OCI-LY3 (cell line): ENCODE measurements around the gene ZSCAN5B.
"Not testable (repeated sequence)": the region's sequence is repeated elsewhere in the genome, so short reads cannot be mapped to it uniquely, and the experiment has no call there.

Experiments
- H2AFZ ChIP-seq: fragments of 200-600, 300-600 bp; shearing (Covaris generic); 2 replicates; pipeline ENCODE4 v1.6.0; 2014; ENCODE audit warnings: antibody characterized with exemption, low read depth, low read length
- H3K27ac ChIP-seq: fragments of 200-600, 300-600 bp; sonication (generic); 2 replicates; pipeline ENCODE4 v1.5.1; 2014; ENCODE audit warnings: mild to moderate bottlenecking, low read length, moderate library complexity, mixed read lengths
- H3K27me3 ChIP-seq: fragments of 200-600, 300-600 bp; sonication (generic); 2 replicates; pipeline ENCODE4 v1.6.1; 2014; ENCODE audit warnings: low read depth, low read length, mixed read lengths
- H3K36me3 ChIP-seq: fragments of 200-600, 300-600 bp; sonication (generic); replicated peaks from 2 replicates; pipeline ENCODE3; 2014; ENCODE audit warnings: low read depth, low read length, mixed read lengths
- H3K4me1 ChIP-seq: fragments of 300-600, 200-600 bp; sonication (generic); 2 replicates; pipeline ENCODE4 v1.6.1; 2014; ENCODE audit warnings: low read length, mixed read lengths
- H3K4me2 ChIP-seq: fragments of 200-600, 300-600 bp; sonication (generic); 2 replicates; pipeline ENCODE4 v1.6.1; 2014; ENCODE audit warnings: low read length, mixed read lengths
- H3K4me3 ChIP-seq: fragments of 300-600, 200-600 bp; sonication (generic); 2 replicates; pipeline ENCODE4 v1.5.1; 2014; ENCODE audit warnings: antibody characterized with exemption, mild to moderate bottlenecking, low read length, moderate library complexity
- H3K79me2 ChIP-seq: fragments of 300-600, 200-600 bp; shearing (Covaris generic); 2 replicates; pipeline ENCODE4 v1.6.1; 2014; ENCODE audit warnings: mild to moderate bottlenecking, low read length, mixed read lengths
- H3K9ac ChIP-seq: fragments of 300-600, 200-600 bp; shearing (Covaris generic); 2 replicates; pipeline ENCODE4 v1.6.0; 2014; ENCODE audit warnings: mild to moderate bottlenecking, low read length, moderate library complexity
- H3K9me3 ChIP-seq: fragments of 200-600, 300-600 bp; shearing (Covaris generic); 2 replicates; pipeline ENCODE4 v1.6.1; 2014; ENCODE audit warnings: low read length, mixed read lengths; ENCODE audit not compliant: insufficient read depth
- H4K20me1 ChIP-seq: fragments of 200-600, 300-600 bp; sonication (generic); 2 replicates; pipeline ENCODE4 v1.6.1; 2016; ENCODE audit warnings: low read length, mixed read lengths; ENCODE audit not compliant: insufficient read depth
- CTCF ChIP-seq: fragments of 200-600, 300-600 bp; sonication (generic); IDR thresholded peaks from 2 replicates; pipeline ENCODE4 v1.5.1; 2014; ENCODE audit warnings: antibody characterized with exemption, low read length, low read depth
- EZH2phosphoT487 ChIP-seq: fragments of 200-600 bp; shearing (Covaris generic); IDR thresholded peaks from 2 replicates; pipeline ENCODE4 v1.6.1; 2018; ENCODE audit warnings: antibody characterized with exemption, mixed run types, low read depth

ZSCAN5B gene

GRCh38 chr19:56197646-56198045 lies at the start of gene ZSCAN5B:
TSS of gene ZSCAN5B (minus strand) at chr19:56197783. CDS start at chr19:56193052, 4,731 bp downstream.
- H3K27ac ChIP-seq, H3K9me3 ChIP-seq, H3K4me1 ChIP-seq, H2AFZ ChIP-seq, H3K36me3 ChIP-seq, H4K20me1 ChIP-seq, H3K4me3 ChIP-seq, H3K9ac ChIP-seq, H3K79me2 ChIP-seq, H3K4me2 ChIP-seq: not testable (repeated sequence)
- H3K27me3 ChIP-seq = peaks cover 11% of the 10 kb centered on the region

GRCh38 chr19:56245764-56246163 lies 48.2 kb upstream of the ZSCAN5B start:
- not testable (repeated sequence) for H3K9me3 ChIP-seq, H3K4me2 ChIP-seq, H3K9ac ChIP-seq, H3K27me3 ChIP-seq, H3K27ac ChIP-seq, H3K4me1 ChIP-seq, H3K4me3 ChIP-seq, H4K20me1 ChIP-seq, H2AFZ ChIP-seq, H3K36me3 ChIP-seq, H3K79me2 ChIP-seq

GRCh38 chr19:56245121-56245740 lies 47.6 kb upstream of the ZSCAN5B start:
- Histone ChIP-seq H3K27ac (no peak overlapping the region), H3K9ac (no peak overlapping the region)
- TF ChIP-seq EZH2phosphoT487 (no peak), CTCF (no peak)

GRCh38 chr19:56223481-56223880 lies 25.9 kb upstream of the ZSCAN5B start:
- Histone ChIP-seq H3K27ac (no peak overlapping the region), H3K9ac (no peak overlapping the region), H3K79me2 (no peaks in the 10 kb centered on the region), H2AFZ (no peak overlapping the region), H3K4me2 (no peak overlapping the region), H4K20me1 (no peaks in the 10 kb centered on the region), H3K9me3 (no peaks in the 10 kb centered on the region), H3K36me3 (no peaks in the 10 kb centered on the region), H3K4me3 (no peak overlapping the region), H3K27me3 (no peaks in the 10 kb centered on the region), H3K4me1 (no peaks in the 10 kb centered on the region)
- TF ChIP-seq EZH2phosphoT487 = no peak
- TF ChIP-seq CTCF = no peak

More at GRCh38 chr19:56245121-56245740, 47.6 kb upstream of the ZSCAN5B start:
- no peaks in the 10 kb centered on the region for H3K4me1 ChIP-seq
- H3K79me2 ChIP-seq = no peaks in the 10 kb centered on the region
- no peak overlapping the region for H3K4me2 ChIP-seq
- no peak overlapping the region for H2AFZ ChIP-seq
- no peaks in the 10 kb centered on the region for H3K36me3 ChIP-seq
- H3K4me3 ChIP-seq = no peak overlapping the region
- no peaks in the 10 kb centered on the region for H3K9me3 ChIP-seq
- no peaks in the 10 kb centered on the region for H3K27me3 ChIP-seq
- H4K20me1 ChIP-seq = no peaks in the 10 kb centered on the region

- Histone ChIP-seq H3K4me1 (no peaks in the 10 kb centered on the region), H3K27ac (no peak overlapping the region), H3K9ac (no peak overlapping the region), H3K9me3 (no peaks in the 10 kb centered on the region), H2AFZ (no peak overlapping the region), H3K36me3 (no peaks in the 10 kb centered on the region), H3K27me3 (no peaks in the 10 kb centered on the region), H3K4me3 (no peak overlapping the region), H4K20me1 (no peaks in the 10 kb centered on the region), H3K79me2 (no peaks in the 10 kb centered on the region), H3K4me2 (no peak overlapping the region)
- TF ChIP-seq CTCF (no peak), EZH2phosphoT487 (no peak)
Observed at GRCh38 chr19:56222901-56223300, 25.3 kb upstream of the ZSCAN5B start.
